ENCODE data around the gene MYO5A. TPM values are rescaled to one million over a fixed set of nuclear protein-coding genes. Genes with fewer than 3 reads are reported as not detected.

The MYO5A gene
- polyA plus RNA-seq, 1 of the 3 experiments (the other 2 are of a cell fraction) = 11.0 TPM

GRCh38 chr15:52464040-52464439 is 64.6 kb downstream of the MYO5A start:
- Histone ChIP-seq H3K9me3 (no peaks in the 10 kb centered on the region), H3K9me2 (no peaks in the 10 kb centered on the region), H3K27me3 (ENCODE audit: insufficient read depth) (no peaks in the 10 kb centered on the region), H3K36me3 (replicated peaks in 1 of 2; ENCODE audit: control insufficient read depth in 1 of 2, insufficient read depth in 2 of 2, low read length in 1 of 2) (no peaks in the 10 kb centered on the region), H3K79me2 (ENCODE audit: insufficient read depth) (peaks cover 8% of the 10 kb centered on the region; the same call in 1 of the 2 replicates), H4K20me1 (ENCODE audit: insufficient read depth) (no peaks in the 10 kb centered on the region), H3K9ac (no peak overlapping the region), H3F3A (replicated peaks; ENCODE audit: insufficient read depth) (no peaks in the 10 kb centered on the region), H3K4me3 (ENCODE audit: low read depth in 2 of 2, low read length in 1 of 2) (no peak overlapping the region), H2AFZ (ENCODE audit: low read depth) (no peak overlapping the region), H3K4me1 (ENCODE audit: control insufficient read depth in 1 of 2, insufficient read depth in 2 of 2, low read depth in 1 of 2, low read length in 1 of 2) (peaks cover 3 to 9% of the 10 kb centered on the region in 2 experiments; a peak in 2 of 4 replicates), H3K27ac (ENCODE audit: low read depth in 2 of 2, low read length in 1 of 2) (no peak overlapping the region), H3K4me2 (no peak overlapping the region; the same call in 1 of the 2 replicates)
- CTCF ChIA-PET = interaction anchor here (1.2 kb wide), 1 partner anchor 133 kb away, joined by 3 read pairs; no protein-coding TSS in a partner anchor
- WGBS (ENCODE audit: low lambda C conversion rate) = 96% methylated on average over 3 of the region's 3 CpGs
- POLR2A ChIA-PET = no interaction called here
- DNase-seq = no peak
- no peak for TF ChIP-seq FOSL2 (IDR thresholded peaks at IDR 0.05; ENCODE audit: borderline replicate concordance, low read depth)
- no peak for TF ChIP-seq RAD21 (IDR thresholded peaks at IDR 0.05; ENCODE audit: low read length)
- TF ChIP-seq SIN3A (IDR thresholded peaks at IDR 0.05; ENCODE audit: borderline replicate concordance, low read depth, low read length) = no peak
- no peak for TF ChIP-seq NRF1 (IDR thresholded peaks at IDR 0.05; ENCODE audit: low read depth, low read length)
- TF ChIP-seq FOXM1 (IDR thresholded peaks at IDR 0.05; ENCODE audit: low read depth) = no peak
- no peak for TF ChIP-seq CHD2 (IDR thresholded peaks at IDR 0.05; ENCODE audit: low read length, partially characterized antibody)

- no peaks in the 10 kb centered on the region for H4K20me1 ChIP-seq (ENCODE audit: insufficient read depth)
- H3K79me2 ChIP-seq (ENCODE audit: insufficient read depth) = peaks cover 8% of the 10 kb centered on the region; the same call in 1 of the 2 replicates
- H3K4me2 ChIP-seq = no peak overlapping the region; the same call in 1 of the 2 replicates
- no peak overlapping the region for H3K9ac ChIP-seq
- H3K27ac ChIP-seq (ENCODE audit: low read depth in 2 of 2, low read length in 1 of 2) = no peak overlapping the region
- H3F3A ChIP-seq (replicated peaks; ENCODE audit: insufficient read depth) = no peaks in the 10 kb centered on the region
- peaks cover 3 to 9% of the 10 kb centered on the region in 2 experiments; a peak in 2 of 4 replicates for H3K4me1 ChIP-seq (ENCODE audit: control insufficient read depth in 1 of 2, insufficient read depth in 2 of 2, low read depth in 1 of 2, low read length in 1 of 2)
- no peak overlapping the region for H3K4me3 ChIP-seq (ENCODE audit: low read depth in 2 of 2, low read length in 1 of 2)
- H3K9me3 ChIP-seq = no peaks in the 10 kb centered on the region
- TF ChIP-seq USF1 (IDR thresholded peaks at IDR 0.05; ENCODE audit: borderline replicate concordance, low read depth) = no peak
- no peak for TF ChIP-seq MEF2A (IDR thresholded peaks at IDR 0.05; ENCODE audit: borderline replicate concordance, low read depth)
- TF ChIP-seq EP300 (IDR thresholded peaks at IDR 0.05; ENCODE audit: borderline replicate concordance in 1 of 2, low read depth in 1 of 2, low read length in 1 of 2) = no peak
- TF ChIP-seq ELF1 (IDR thresholded peaks at IDR 0.05) = no peak
- TF ChIP-seq MXI1 (IDR thresholded peaks at IDR 0.05; ENCODE audit: low read depth, low read length) = no peak
- no peak for TF ChIP-seq REST (IDR thresholded peaks at IDR 0.05; ENCODE audit: low read depth, low read length)
- TF ChIP-seq POLR2AphosphoS5 (IDR thresholded peaks at IDR 0.05; ENCODE audit: low read depth, low read length) = no peak
- no peak for TF ChIP-seq SMC3 (IDR thresholded peaks at IDR 0.05; ENCODE audit: low read depth, low read length)
- TF ChIP-seq YY1 (IDR thresholded peaks at IDR 0.05; ENCODE audit: low read depth) = no peak
- peak; percentile 36; the same call in 1 of the 2 replicates for TF ChIP-seq CTCF (IDR thresholded peaks at IDR 0.05)
- peak; percentile 32 for TF ChIP-seq RAD21 (IDR thresholded peaks at IDR 0.05; ENCODE audit: low read length)
- POLR2A ChIA-PET = no interaction called here
- CTCF ChIA-PET = interaction anchor here (1.2 kb wide), 1 partner anchor 132 kb away, joined by 3 read pairs; no protein-coding TSS in a partner anchor
- no peaks in the 10 kb centered on the region for H3K9me2 ChIP-seq
- H3K36me3 ChIP-seq (replicated peaks in 1 of 2; ENCODE audit: control insufficient read depth in 1 of 2, insufficient read depth in 2 of 2, low read length in 1 of 2) = no peaks in the 10 kb centered on the region
- no peak for DNase-seq
- no peaks in the 10 kb centered on the region for H3K27me3 ChIP-seq (ENCODE audit: insufficient read depth)
- H2AFZ ChIP-seq (ENCODE audit: low read depth) = no peak overlapping the region
Observed at GRCh38 chr15:52463638-52464037, 65.0 kb downstream of the MYO5A start.

Measured in SK-N-SH (cell line).